ENCODE results near the gene HIVEP3. TPM values are rescaled to one million over a fixed set of nuclear protein-coding genes. Genes with fewer than 3 reads are reported as not detected.
A peak's percentile ranks its signal among the peaks of the same experiment; 100 is the strongest.

Gene HIVEP3
- total RNA-seq, 1 donor from 2014 or later, result 5.8 TPM

- Histone ChIP-seq H3K36me3 (ENCODE audit: control insufficient read depth, insufficient read depth, low read length) (no peaks in the 10 kb centered on the region), H3K4me3 (ENCODE audit: low read depth, low read length) (no peak overlapping the region), H3K27me3 (ENCODE audit: control insufficient read depth, insufficient read depth, low read length) (no peaks in the 10 kb centered on the region)
- TF ChIP-seq CTCF (IDR thresholded peaks at IDR 0.05; ENCODE audit: insufficient read depth, low read length, poor library complexity, severe bottlenecking), result no peak
- no peak for DNase-seq (ENCODE audit: low read depth)
These were observed 177.5 kb downstream of the HIVEP3 start for GRCh38 chr1:41741244-41741643.

- no peaks in the 10 kb centered on the region for H3K36me3 ChIP-seq (ENCODE audit: control insufficient read depth, insufficient read depth, low read length)
- no peak overlapping the region for H3K4me3 ChIP-seq (ENCODE audit: low read depth, low read length)
- TF ChIP-seq CTCF (IDR thresholded peaks at IDR 0.05; ENCODE audit: insufficient read depth, low read length, poor library complexity, severe bottlenecking), result no peak
- DNase-seq (ENCODE audit: low read depth), result no peak
- H3K27me3 ChIP-seq (ENCODE audit: control insufficient read depth, insufficient read depth, low read length), result no peaks in the 10 kb centered on the region
These were observed 178.0 kb downstream of the HIVEP3 start for GRCh38 chr1:41740630-41741239.

- no peak for TF ChIP-seq CTCF (IDR thresholded peaks at IDR 0.05; ENCODE audit: insufficient read depth, low read length, poor library complexity, severe bottlenecking)
- Histone ChIP-seq H3K36me3 (ENCODE audit: control insufficient read depth, insufficient read depth, low read length) (no peaks in the 10 kb centered on the region), H3K27me3 (ENCODE audit: control insufficient read depth, insufficient read depth, low read length) (no peaks in the 10 kb centered on the region), H3K4me3 (ENCODE audit: low read depth, low read length) (no peak overlapping the region)
- DNase-seq (ENCODE audit: low read depth), result no peak
These were observed 178.7 kb downstream of the HIVEP3 start for GRCh38 chr1:41740058-41740457.

GRCh38 chr1:41739061-41739955 is 179.4 kb downstream of the HIVEP3 start:
- no peak for TF ChIP-seq CTCF (IDR thresholded peaks at IDR 0.05; ENCODE audit: insufficient read depth, low read length, poor library complexity, severe bottlenecking)
- H3K4me3 ChIP-seq (ENCODE audit: low read depth, low read length), result no peak overlapping the region
- DNase-seq (ENCODE audit: low read depth), result peak; percentile 66
- H3K27me3 ChIP-seq (ENCODE audit: control insufficient read depth, insufficient read depth, low read length), result no peaks in the 10 kb centered on the region
- no peaks in the 10 kb centered on the region for H3K36me3 ChIP-seq (ENCODE audit: control insufficient read depth, insufficient read depth, low read length)

GRCh38 chr1:41738475-41738874 is 180.2 kb downstream of the HIVEP3 start:
- no peaks in the 10 kb centered on the region for H3K36me3 ChIP-seq (ENCODE audit: control insufficient read depth, insufficient read depth, low read length)
- DNase-seq (ENCODE audit: low read depth), result no peak

More at GRCh38 chr1:41738475-41738874, 180.2 kb downstream of the HIVEP3 start:
- no peak for TF ChIP-seq CTCF (IDR thresholded peaks at IDR 0.05; ENCODE audit: insufficient read depth, low read length, poor library complexity, severe bottlenecking)
- Histone ChIP-seq H3K4me3 (ENCODE audit: low read depth, low read length) (no peak overlapping the region), H3K27me3 (ENCODE audit: control insufficient read depth, insufficient read depth, low read length) (no peaks in the 10 kb centered on the region)
